Liver (tissue), 3 donors: ENCODE data around the gene GUCY1B1.

Experiments used
- CTCF ChIP-seq: fragments of 150-350 bp; IDR thresholded peaks from 2 replicates; pipeline ENCODE4 v1.5.1; 2017; ENCODE audit warnings: improper control_type of control experiment, low read depth, low read length; ENCODE audit not compliant: missing input control
- HNF4G ChIP-seq: IDR thresholded peaks from 2 replicates; pipeline ENCODE4 v1.6.1; 2016; ENCODE audit warnings: antibody characterized with exemption
- MAX ChIP-seq: IDR thresholded peaks from 2 replicates; pipeline ENCODE4 v1.6.1; 2016; ENCODE audit warnings: antibody characterized with exemption
- RAD21 ChIP-seq, 2 donors: IDR thresholded peaks; 2 replicates each; pipeline ENCODE4 v1.6.1; 2016; ENCODE audit warnings: antibody characterized with exemption in 2 of 2, mild to moderate bottlenecking in 2 of 2
- donor health status: healthy.
- donor health status: healthy.

- no peak for TF ChIP-seq CTCF
- no peak for TF ChIP-seq HNF4G
- no peak for TF ChIP-seq MAX
- no peak for TF ChIP-seq RAD21 (IDR thresholded peaks at IDR 0.05)
Observed at GRCh38 chr4:155828628-155829027, 69.8 kb downstream of the GUCY1B1 start.
